Heart left ventricle (tissue), 16 donors: Measurements from ENCODE around the gene HERPUD1. TPM values are rescaled to one million over a fixed set of nuclear protein-coding genes. Genes with fewer than 3 reads are reported as not detected.
A peak's percentile ranks its signal among the peaks of the same experiment; 100 is the strongest.
"Not testable (repeated sequence)": the region's sequence is repeated elsewhere in the genome, so short reads cannot be mapped to it uniquely, and the experiment has no call there.

ENCODE experiments used
- ATAC-seq, 4 donors: fragments of 200-7000 bp; cut with Tn5 transposase; one replicate each; pipeline ENCODE4 v1.9.1; 2020 to 2022; ENCODE audit warnings: moderate library complexity in 4 of 4, mild to moderate bottlenecking in 3 of 4, moderate number of reproducible peaks in 1 of 4
- DNase-seq, 5 donors: peaks; one replicate each; pipeline ENCODE4 v3.0.0-alpha.2; 2020
- H3K27ac ChIP-seq, 12 donors: fragments of 200-600 bp; sonication (generic) in 4 of 12; one replicate each; pipeline versions ENCODE4 v1.5.0 to v1.8.0; 2016 to 2022; ENCODE audit warnings: mild to moderate bottlenecking in 2 of 12
- H3K27me3 ChIP-seq, 9 donors: fragments of 200-600 bp; sonication (generic) in 2 of 9; one replicate each; pipeline versions ENCODE4 v1.5.1 to v1.8.0; 2016 to 2022; ENCODE audit warnings: mild to moderate bottlenecking in 3 of 9
- H3K36me3 ChIP-seq, 9 donors: fragments of 200-600 bp; sonication (generic) in 2 of 9; one replicate each; pipeline versions ENCODE4 v1.5.0 to v1.8.0; 2018 to 2022; ENCODE audit warnings: mild to moderate bottlenecking in 2 of 9
- H3K4me1 ChIP-seq, 12 donors: fragments of 200-600 bp; sonication (generic) in 4 of 12; one replicate each; pipeline versions ENCODE4 v1.5.0 to v1.8.0; 2016 to 2022; ENCODE audit warnings: mild to moderate bottlenecking in 3 of 12
- H3K4me3 ChIP-seq, 12 donors: fragments of 200-600 bp; sonication (generic) in 4 of 12; one replicate each; pipeline versions ENCODE4 v1.5.0 to v1.8.0; 2017 to 2022; ENCODE audit warnings: mild to moderate bottlenecking in 9 of 12, moderate library complexity in 4 of 12
- H3K9me3 ChIP-seq, 12 donors: fragments of 200-600 bp; sonication (generic) in 4 of 12; one replicate each; pipeline versions ENCODE4 v1.5.0 to v1.8.0; 2016 to 2022; ENCODE audit warnings: mild to moderate bottlenecking in 1 of 12
- CTCF ChIP-seq, 12 donors: fragments of 200-600 bp; sonication (generic) in 4 of 12; IDR thresholded peaks; one replicate each; pipeline versions ENCODE4 v1.5.0 to v1.8.0; 2018 to 2022; ENCODE audit warnings: antibody characterized with exemption in 12 of 12, mild to moderate bottlenecking in 5 of 12
- POLR2A ChIP-seq, 2 donors: fragments of 450-650 bp; IDR thresholded peaks; one replicate each; pipeline ENCODE4 v1.6.1; 2017; ENCODE audit warnings: antibody characterized with exemption in 2 of 2, mild to moderate bottlenecking in 2 of 2, moderate library complexity in 2 of 2
- WGBS, 4 donors: extraction: QIAGEN DNeasy Blood & Tissue Kit in 2 of 4; methylation state at CpG; one replicate each; pipeline versions ENCODE4 v1.1.5 to v1.1.7; 2013 to 2018; 5-methylcytosine and 5-hydroxymethylcytosine counted together
- intact Hi-C, 10 donors: fragments of 100-400 bp; cut with DNase I; formaldehyde crosslinking; loops; one replicate each; pipeline versions ENCODE4 v1.11.1 to v1.14.2; 2022
- long read RNA-seq, 3 donors: library from polyadenylated mRNA; unstranded; transcript quantifications; one replicate each; pipeline ENCODE4 v2.0.0, GENCODE V29; 2020 to 2021
- polyA plus RNA-seq, 2 donors: library from polyadenylated mRNA; stranded (reverse); fragments of 200-250 nt; gene quantifications; one replicate each; pipeline ENCODE4 v1.2.3, GENCODE V29; 2013
- total RNA-seq, 9 donors: library from RNA; depleted of rRNA in 2 of 9; stranded (reverse); fragments of >200 nt in 2 of 9; fragmentation: NEBNext Ultra II Directional in 3 of 9; extraction: Animal tissue kit (Norgen Biotek cat#: 25700) in 3 of 9; gene quantifications; one replicate each; pipeline versions ENCODE4 v1.1.0 to v1.2.4, GENCODE V29; 2016 to 2023
- donor health status: ischemic (EF 13 %, LVEDD 7.1; RV severe dilation, severe dysfunction).
- donor health status: healthy with polysubstance abuse.
- donor health status: DM: no; HTN: yes; CAD: no.
- donor health status: DM: no; HTN: no; CAD: no.
- donor health status: ischemic (EF 25% LVEDD 6.9; RV normal size, moderate dysfunction).
- donor health status: ischemic (EF 25% LVEDD 5.7; RV mildly dilated, moderate dysfunction).
- donor health status: healthy.
- donor health status: DM: yes; HTN: yes; CAD: no.
- donor health status: ischemic (EF 35%, LVEDD 5.7; RV mildly dilated, moderate dysfunction).
- donor health status: nonischemic (EF 11% LVEDD 7.7; RV severe dilation, severe dysfunction).
- donor health status: DM: yes; HTN: yes; CAD: no.
- donor health status: PGD.
- donor health status: ischemic (EF 29% LVEDD 5.4; RV normal size, mild dysfunction).
- donor health status: nonischemic (EF 23%, LVEDD 6.1; RV moderate dilation, normal function).

The HERPUD1 gene
- total RNA-seq: 100 to 1,000 TPM in 8 of 9 donors, 10 to 100 TPM in 1; 86.9 to 197 (median 117) TPM
- 100 to 1,000 TPM in 1 of 2 donors, 10 to 100 TPM in 1; 41.4 to 226 TPM for polyA plus RNA-seq
- long read RNA-seq, donor 1, transcript HERPUD1-201 (8 exons, 1,862 nt): minor isoform, 13 of 169 reads
- long read RNA-seq, donor 1, transcript HERPUD1-204 (8 exons, 2,946 nt): major isoform, 143 of 169 reads
- long read RNA-seq, donor 1, partial matches to known transcripts: 6 of 169 reads
- long read RNA-seq, donor 1, other reads (novel, unspliced or antisense): 5 of 169 reads
- long read RNA-seq, donor 2, transcript HERPUD1-204 (8 exons, 2,946 nt): major isoform, 565 of 636 reads
- long read RNA-seq, donor 2, transcript HERPUD1-203 (7 exons, 1,782 nt): minor isoform, 7 of 636 reads
- long read RNA-seq, donor 2, transcript HERPUD1-201 (8 exons, 1,862 nt): minor isoform, 31 of 636 reads
- long read RNA-seq, donor 2, partial matches to known transcripts: 6 of 636 reads
- long read RNA-seq, donor 2, other reads (novel, unspliced or antisense): 24 of 636 reads
- long read RNA-seq, donor 3, transcript HERPUD1-204 (8 exons, 2,946 nt): major isoform, 113 of 126 reads
- long read RNA-seq, donor 3, partial matches to known transcripts: 4 of 126 reads
- long read RNA-seq, donor 3, other reads (novel, unspliced or antisense): 2 of 126 reads

GRCh38 chr16:56931892-56932720 is at the start of gene HERPUD1:
Gene HERPUD1, plus strand, starts transcription at chr16:56932142. Its CDS starts 103 bp downstream, at chr16:56932245.
- intact Hi-C loops: loop anchor here in 8 of 10 donors (2.0 to 10.0 kb wide), 4 partner anchors 21 to 67 kb away; partner anchors contain the start of genes SLC12A3 (in 8 of the 8) and NLRC5 (in 1 of the 8)
- peak; percentile 95 to 97 (median 96) for ATAC-seq

GRCh38 chr16:56883586-56883985 is 48.4 kb upstream of the HERPUD1 start:
- DNase-seq: peak in 1 of 5 donors; percentile 37
- WGBS, 4 donors: 84 to 93% methylated on average over 2 of the region's 2 CpGs; no CpG with 5 or more reads in 2 of the 4 donors
- intact Hi-C loops: no loop called here

More at GRCh38 chr16:56931892-56932720, at the start of gene HERPUD1:
- H3K9me3 ChIP-seq: no peaks in the 10 kb centered on the region
- H3K4me1 ChIP-seq: peaks cover 0 to 49% (median 39%) of the 10 kb centered on the region in 12 donors
- H3K27ac ChIP-seq: peak within 1 kb of the TSS; percentile 96 to 100 (median 99)
- WGBS, 4 donors: 0 to 1% (median 0%) methylated on average over 40 to 83 of the region's 83 CpGs
- H3K27me3 ChIP-seq: no peaks in the 10 kb centered on the region
- peak; percentile 84 to 94 for TF ChIP-seq POLR2A (IDR thresholded peaks at IDR 0.05)
- TF ChIP-seq CTCF (IDR thresholded peaks at IDR 0.05): peak in 6 of 12 donors; percentile 4 to 24 (median 10)
- peaks cover 0 to 34% (median 22%) of the 10 kb centered on the region in 9 donors for H3K36me3 ChIP-seq
- H3K4me3 ChIP-seq: peak within 1 kb of the TSS; percentile 64 to 100 (median 94)
- DNase-seq: peak; percentile 99 to 100 (median 99)

GRCh38 chr16:56884026-56884582 is 47.8 kb upstream of the HERPUD1 start:
- WGBS, 4 donors: 94 to 96% (median 95%) methylated on average over 6 to 14 of the region's 14 CpGs
- H3K9me3 ChIP-seq: no peaks in the 10 kb centered on the region
- DNase-seq (no peak), ATAC-seq (no peak)
- TF ChIP-seq CTCF (IDR thresholded peaks at IDR 0.05) (no peak), POLR2A (IDR thresholded peaks at IDR 0.05) (no peak)
- H3K27me3 ChIP-seq: no peaks in the 10 kb centered on the region
- no peak overlapping the region for H3K4me3 ChIP-seq
- H3K27ac ChIP-seq: no peak overlapping the region
- no peaks in the 10 kb centered on the region for H3K36me3 ChIP-seq
- intact Hi-C loops: no loop called here
- H3K4me1 ChIP-seq: no peaks in the 10 kb centered on the region

More at GRCh38 chr16:56883586-56883985, 48.4 kb upstream of the HERPUD1 start:
- H3K9me3 ChIP-seq: no peaks in the 10 kb centered on the region
- H3K36me3 ChIP-seq: no peaks in the 10 kb centered on the region
- H3K27ac ChIP-seq: no peak overlapping the region
- H3K27me3 ChIP-seq: no peaks in the 10 kb centered on the region
- H3K4me1 ChIP-seq: no peaks in the 10 kb centered on the region
- no peak overlapping the region for H3K4me3 ChIP-seq
- ATAC-seq: peak in 3 of 4 donors; percentile 49 to 70 (median 49)
- TF ChIP-seq CTCF (IDR thresholded peaks at IDR 0.05): no peak
- TF ChIP-seq POLR2A (IDR thresholded peaks at IDR 0.05): no peak

GRCh38 chr16:56884929-56885328 is 47.0 kb upstream of the HERPUD1 start:
- H3K9me3 ChIP-seq, ATAC-seq, H3K4me3 ChIP-seq, intact Hi-C loops, H3K27me3 ChIP-seq, H3K36me3 ChIP-seq, H3K4me1 ChIP-seq, H3K27ac ChIP-seq, DNase-seq: not testable (repeated sequence)
- WGBS, 4 donors: 94 to 97% (median 95%) methylated on average over 13 of the region's 13 CpGs
